H9 (cell line): Measurements from ENCODE around the gene PROX1. TPM values are rescaled to one million over a fixed set of nuclear protein-coding genes. Genes with fewer than 3 reads are reported as not detected.

Experiments used
- DNase-seq: peaks from one replicate; pipeline ENCODE4 v3.0.0-alpha.2; 2017
- H2AFZ ChIP-seq: one replicate; pipeline ENCODE4 v1.6.1; 2013; ENCODE audit warnings: mild to moderate bottlenecking, low read length, control low read depth, moderate library complexity
- H2AK5ac ChIP-seq: 2 replicates; pipeline ENCODE4 v1.6.1; 2013; ENCODE audit warnings: low read length, control low read depth, mixed read lengths; ENCODE audit not compliant: insufficient read length
- H2BK120ac ChIP-seq: one replicate; pipeline ENCODE4 v1.6.1; 2013; ENCODE audit warnings: low read depth, mild to moderate bottlenecking, low read length, control low read depth, inconsistent platforms; ENCODE audit not compliant: poor library complexity, severe bottlenecking
- H2BK12ac ChIP-seq: 2 replicates; pipeline ENCODE4 v1.6.1; 2013; ENCODE audit warnings: low read length, control low read depth, mixed read lengths, low read depth; ENCODE audit not compliant: insufficient read length
- H2BK15ac ChIP-seq: 2 replicates; pipeline ENCODE4 v1.6.1; 2013; ENCODE audit warnings: low read depth, low read length, control low read depth
- H2BK20ac ChIP-seq: one replicate; pipeline ENCODE4 v1.6.1; 2013; ENCODE audit warnings: low read depth, mild to moderate bottlenecking, low read length, control low read depth, inconsistent platforms; ENCODE audit not compliant: poor library complexity, severe bottlenecking
- H2BK5ac ChIP-seq: 2 replicates; pipeline ENCODE4 v1.6.1; 2013; ENCODE audit warnings: low read length, control low read depth, mixed read lengths; ENCODE audit not compliant: insufficient read length
- H3K14ac ChIP-seq: 2 replicates; pipeline ENCODE4 v1.6.1; 2013; ENCODE audit warnings: low read length, control low read depth; ENCODE audit not compliant: insufficient read depth
- H3K18ac ChIP-seq: 2 replicates; pipeline ENCODE4 v1.6.1; 2013; ENCODE audit warnings: low read depth, mild to moderate bottlenecking, mixed read lengths, low read length, control low read depth; ENCODE audit not compliant: insufficient read length
- H3K23ac ChIP-seq: 2 replicates; pipeline ENCODE4 v1.6.1; 2013; ENCODE audit warnings: low read length, control low read depth, mixed read lengths, low read depth; ENCODE audit not compliant: insufficient read length
- H3K23me2 ChIP-seq: 2 replicates; pipeline ENCODE4 v1.6.1; 2013; ENCODE audit warnings: low read depth, mild to moderate bottlenecking, mixed read lengths, low read length, control low read depth; ENCODE audit not compliant: insufficient read length, poor library complexity, severe bottlenecking
- H3K27ac ChIP-seq: 2 replicates; pipeline ENCODE4 v1.5.1; 2013; ENCODE audit warnings: low read length, control low read depth, mixed read lengths, low read depth; ENCODE audit not compliant: insufficient read length
- H3K27me3 ChIP-seq: 2 replicates; pipeline ENCODE4 v1.6.1; 2013; ENCODE audit warnings: low read length, control low read depth, inconsistent platforms; ENCODE audit not compliant: insufficient read depth
- H3K4ac ChIP-seq: 2 replicates; pipeline ENCODE4 v1.6.1; 2013; ENCODE audit warnings: low read depth, mild to moderate bottlenecking, control low read depth, inconsistent platforms, low read length, moderate library complexity
- H3K4me1 ChIP-seq: 2 replicates; pipeline ENCODE4 v1.6.1; 2013; ENCODE audit warnings: low read length, control low read depth, inconsistent platforms; ENCODE audit not compliant: insufficient read depth
- H3K4me2 ChIP-seq: 2 replicates; pipeline ENCODE4 v1.6.1; 2013; ENCODE audit warnings: low read length, control low read depth, mixed read lengths; ENCODE audit not compliant: insufficient read length, insufficient read depth
- H3K56ac ChIP-seq: 2 replicates; pipeline ENCODE4 v1.6.1; 2013; ENCODE audit warnings: low read depth, mild to moderate bottlenecking, mixed read lengths, low read length, control low read depth; ENCODE audit not compliant: insufficient read length
- H3K79me1 ChIP-seq: 2 replicates; pipeline ENCODE4 v1.6.1; 2013; ENCODE audit warnings: low read depth, mild to moderate bottlenecking, moderate library complexity, low read length, control low read depth, inconsistent platforms; ENCODE audit not compliant: insufficient read depth, poor library complexity, severe bottlenecking
- H3K79me2 ChIP-seq: 2 replicates; pipeline ENCODE4 v1.6.1; 2013; ENCODE audit warnings: low read length, control low read depth, inconsistent platforms; ENCODE audit not compliant: insufficient read depth
- H3K9ac ChIP-seq: 2 replicates; pipeline ENCODE4 v1.6.1; 2013; ENCODE audit warnings: low read length, control low read depth, mixed read lengths; ENCODE audit not compliant: insufficient read length; ENCODE audit errors: extremely low read depth
- H3K9me3 ChIP-seq: one replicate; pipeline ENCODE4 v1.6.1; 2013; ENCODE audit warnings: low read depth, low read length, inconsistent platforms; ENCODE audit not compliant: control insufficient read depth
- H3T11ph ChIP-seq: one replicate; pipeline ENCODE4 v1.6.1; 2013; ENCODE audit warnings: mild to moderate bottlenecking, low read length, control low read depth, inconsistent platforms
- H4K20me1 ChIP-seq: one replicate; pipeline ENCODE4 v1.6.1; 2013; ENCODE audit not compliant: control insufficient read depth, insufficient read length, insufficient read depth
- H4K5ac ChIP-seq: 2 replicates; pipeline ENCODE4 v1.6.1; 2013; ENCODE audit warnings: low read depth, mild to moderate bottlenecking, mixed read lengths, low read length, control low read depth; ENCODE audit not compliant: insufficient read length
- H4K8ac ChIP-seq: replicated peaks from 2 replicates; pipeline ENCODE4 v1.6.1; 2013; ENCODE audit warnings: low read length, control low read depth, mixed read lengths, low read depth; ENCODE audit not compliant: insufficient read length
- H4K91ac ChIP-seq: 2 replicates; pipeline ENCODE4 v1.6.1; 2013; ENCODE audit warnings: low read depth, mild to moderate bottlenecking, moderate library complexity, mixed read lengths, low read length, control low read depth; ENCODE audit not compliant: insufficient read length
- H3K27ac Mint-ChIP-seq, 3 experiments: 2 replicates in 2 of 3; 3 replicates in 1 of 3; pipeline ENCODE4 v1.8.0; 2020 to 2021; ENCODE audit warnings: mixed read lengths in 3 of 3, mild to moderate bottlenecking in 1 of 3, moderate library complexity in 1 of 3
- H3K27me3 Mint-ChIP-seq: 2 replicates; pipeline ENCODE4 v1.8.0; 2021; ENCODE audit warnings: low read depth, mild to moderate bottlenecking, moderate library complexity, mixed read lengths
- H3K36me3 Mint-ChIP-seq, 3 experiments: 2 replicates in 2 of 3; 3 replicates in 1 of 3; pipeline ENCODE4 v1.8.0; 2020 to 2021; ENCODE audit warnings: low read depth in 3 of 3, mixed read lengths in 3 of 3; ENCODE audit not compliant: insufficient read depth in 1 of 3
- H3K4me1 Mint-ChIP-seq, 2 experiments: 2 replicates each; pipeline ENCODE4 v1.8.0; 2020; ENCODE audit warnings: mixed read lengths in 2 of 2
- H3K4me3 Mint-ChIP-seq, 2 experiments: 2 replicates in 1 of 2; 3 replicates in 1 of 2; pipeline ENCODE4 v1.8.0; 2020 to 2021; ENCODE audit warnings: mild to moderate bottlenecking in 2 of 2, mixed read lengths in 2 of 2, moderate library complexity in 1 of 2
- H3K9me3 Mint-ChIP-seq, 2 experiments: 2 replicates in 1 of 2; 3 replicates in 1 of 2; pipeline ENCODE4 v1.8.0; 2020; ENCODE audit warnings: mild to moderate bottlenecking in 2 of 2, mixed read lengths in 2 of 2, moderate library complexity in 1 of 2
- CTCF ChIP-seq: fragments of 200-600 bp; sonication (generic); conservative IDR thresholded peaks from 3 replicates; pipeline ENCODE4 v1.8.0; 2021; ENCODE audit warnings: antibody characterized with exemption, mild to moderate bottlenecking
- WGBS: extraction: QIAGEN DNeasy Blood & Tissue Kit; methylation state at CpG from one replicate; pipeline ENCODE4 v1.1.7; 2013; ENCODE audit warnings: missing lambda C conversion rate, low lambda C conversion rate, mixed read lengths; ENCODE audit not compliant: insufficient read length; ENCODE audit errors: extremely low coverage; 5-methylcytosine and 5-hydroxymethylcytosine counted together
- total RNA-seq: library from RNA; stranded (reverse); gene quantifications from 2 replicates; pipeline ENCODE4 v1.2.1, GENCODE V29; 2021

The PROX1 gene
- total RNA-seq, 1 experiment from 2014 or later = 0.72 TPM

GRCh38 chr1:214066190-214066589 is 78.4 kb downstream of the PROX1 start:
- no peaks in the 10 kb centered on the region for H3K79me1 ChIP-seq
- no peak overlapping the region for H3K56ac ChIP-seq
- peaks cover 6% of the 10 kb centered on the region for H3K27me3 Mint-ChIP-seq
- H3K18ac ChIP-seq = no peak overlapping the region
- H3K9me3 ChIP-seq = no peaks in the 10 kb centered on the region
- H2BK12ac ChIP-seq = no peak overlapping the region
- no peak overlapping the region for H4K91ac ChIP-seq
- H3K23me2 ChIP-seq = no peaks in the 10 kb centered on the region
- no peak overlapping the region for H3K23ac ChIP-seq
- H3K36me3 Mint-ChIP-seq = no peaks in the 10 kb centered on the region
- no peak overlapping the region for H3K9ac ChIP-seq
- H4K5ac ChIP-seq = no peak overlapping the region
- H4K20me1 ChIP-seq = no peaks in the 10 kb centered on the region
- H3K27ac ChIP-seq = no peak overlapping the region
- H2BK120ac ChIP-seq = no peak overlapping the region
- H2AK5ac ChIP-seq = no peak overlapping the region
- H3K14ac ChIP-seq = no peak overlapping the region
- no peak overlapping the region for H2AFZ ChIP-seq
- H3T11ph ChIP-seq = no peak overlapping the region
- H2BK20ac ChIP-seq = no peak overlapping the region
- H4K8ac ChIP-seq = no peak overlapping the region
- TF ChIP-seq CTCF = no peak
- no peak overlapping the region for H3K27ac Mint-ChIP-seq
- no peak overlapping the region for H2BK5ac ChIP-seq
- WGBS = no CpG with 5 or more reads among the region's 6 CpGs
- no peaks in the 10 kb centered on the region for H3K4me1 ChIP-seq
- no peak overlapping the region for H3K4me2 ChIP-seq
- no peak for DNase-seq
- H3K27me3 ChIP-seq = no peaks in the 10 kb centered on the region; the same call in 1 of the 2 replicates
- H3K4ac ChIP-seq = no peak overlapping the region
- H3K79me2 ChIP-seq = no peaks in the 10 kb centered on the region
- no peaks in the 10 kb centered on the region for H3K4me1 Mint-ChIP-seq
- no peaks in the 10 kb centered on the region for H3K9me3 Mint-ChIP-seq
- H3K4me3 Mint-ChIP-seq = no peak overlapping the region
- no peak overlapping the region for H2BK15ac ChIP-seq
